HCT116 (cell line): ENCODE results near the gene IFITM5.

Source experiments
- EZH2 ChIP-seq: fragments of 200-600 bp; sonication (generic); IDR thresholded peaks from 2 replicates; pipeline ENCODE4 v1.6.1; 2017; ENCODE audit warnings: antibody characterized with exemption, mixed run types
- MAX ChIP-seq: IDR thresholded peaks from 2 replicates; pipeline ENCODE4 v1.6.1; 2012
- TCF7L2 ChIP-seq: IDR thresholded peaks from 2 replicates; pipeline ENCODE4 v1.7.0; 2011; ENCODE audit warnings: borderline replicate concordance, inconsistent platforms; ENCODE audit not compliant: insufficient read depth, insufficient read length; ENCODE audit errors: extremely low read depth
- ZBTB33 ChIP-seq: IDR thresholded peaks from 2 replicates; pipeline ENCODE4 v1.6.1; 2011; ENCODE audit warnings: mild to moderate bottlenecking, low read length, moderate library complexity; ENCODE audit not compliant: insufficient replicate concordance; ENCODE audit errors: extremely low read depth

GRCh38 chr11:306645-307371 is 7.5 kb upstream of the IFITM5 start:
- TF ChIP-seq ZBTB33 (no peak), MAX (no peak), EZH2 (no peak), TCF7L2 (no peak)
